ENCODE results near the gene CASS4.

- TF ChIP-seq CTCF (optimal IDR thresholded peaks at IDR 0.05 in 1 of 3, IDR thresholded peaks at IDR 0.05 in 1 of 3, conservative IDR thresholded peaks at IDR 0.05 in 1 of 3; ENCODE audit: extremely low read depth in 1 of 3, insufficient read depth in 2 of 3, low read length in 3 of 3) (no peak), EZH2 (IDR thresholded peaks at IDR 0.05; ENCODE audit: low read length) (no peak)
Measured at GRCh38 chr20:56391596-56392131, 20.4 kb upstream of the CASS4 start.

Measured in keratinocyte (primary cell).